Bronchial epithelial cell (primary cell): ENCODE measurements around the gene CAD. TPM values are rescaled to one million over a fixed set of nuclear protein-coding genes. Genes with fewer than 3 reads are reported as not detected.
A peak's percentile ranks its signal among the peaks of the same experiment; 100 is the strongest.

Experiments
- DNase-seq: peaks from one replicate; pipeline ENCODE4 v3.0.0-alpha.2; 2010; ENCODE audit warnings: low read depth
- FAIRE-seq: peaks from 2 replicates; lab custom pipeline; 2011; peaks lifted over from hg19 to GRCh38; lab: Jason Lieb, UNC
- H3K27me3 ChIP-seq: 2 replicates; pipeline ENCODE4 v1.5.1; 2011; ENCODE audit warnings: low read length; ENCODE audit not compliant: control insufficient read depth, insufficient read depth
- H3K36me3 ChIP-seq: 2 replicates; pipeline ENCODE4 v1.5.1; 2011; ENCODE audit warnings: low read length; ENCODE audit not compliant: control insufficient read depth, insufficient read depth
- H3K4me3 ChIP-seq: 2 replicates; pipeline ENCODE4 v1.5.1; 2011; ENCODE audit warnings: mild to moderate bottlenecking, low read depth, low read length, control low read depth
- total RNA-seq: library from RNA; depleted of rRNA; stranded (reverse); fragments of >200 nt; gene quantifications from 2 replicates; pipeline ENCODE4 v1.2.1, GENCODE V29; 2014
- TF ChIP-seq, protein P1 (sequence below): IDR thresholded peaks from 2 replicates; pipeline ENCODE4 v1.5.1; 2011; ENCODE audit warnings: mild to moderate bottlenecking, moderate library complexity, low read length, control low read depth, inconsistent platforms; ENCODE audit not compliant: insufficient read depth, severe bottlenecking

CAD gene
- total RNA-seq, 1 donor from 2014 or later, result 21.6 TPM

DNA sequence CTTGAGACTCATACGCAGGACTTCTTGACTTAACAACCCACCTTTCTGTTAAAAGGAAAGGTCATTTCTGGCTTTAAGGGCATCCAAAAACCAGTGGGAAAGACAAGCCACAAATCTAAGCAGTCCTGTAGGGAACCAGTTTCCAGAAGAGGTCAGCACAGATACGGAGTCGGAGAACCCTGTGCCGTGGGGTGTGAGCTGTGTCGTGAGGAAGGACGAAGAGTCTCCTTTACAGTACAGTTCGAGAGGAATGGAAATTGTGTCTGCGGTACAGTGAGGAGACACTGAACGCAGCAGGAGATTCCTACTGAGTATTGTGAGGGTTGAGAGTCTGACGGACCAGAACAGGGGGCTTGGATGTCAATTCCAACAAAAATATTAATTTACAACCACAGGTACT, 27.9 kb downstream of the CAD start:
- Histone ChIP-seq H3K4me3 (no peak overlapping the region), H3K27me3 (no peaks in the 10 kb centered on the region), H3K36me3 (peaks cover 29% of the 10 kb centered on the region)
- FAIRE-seq (no peak), DNase-seq (no peak)
- TF ChIP-seq, protein P1, sequence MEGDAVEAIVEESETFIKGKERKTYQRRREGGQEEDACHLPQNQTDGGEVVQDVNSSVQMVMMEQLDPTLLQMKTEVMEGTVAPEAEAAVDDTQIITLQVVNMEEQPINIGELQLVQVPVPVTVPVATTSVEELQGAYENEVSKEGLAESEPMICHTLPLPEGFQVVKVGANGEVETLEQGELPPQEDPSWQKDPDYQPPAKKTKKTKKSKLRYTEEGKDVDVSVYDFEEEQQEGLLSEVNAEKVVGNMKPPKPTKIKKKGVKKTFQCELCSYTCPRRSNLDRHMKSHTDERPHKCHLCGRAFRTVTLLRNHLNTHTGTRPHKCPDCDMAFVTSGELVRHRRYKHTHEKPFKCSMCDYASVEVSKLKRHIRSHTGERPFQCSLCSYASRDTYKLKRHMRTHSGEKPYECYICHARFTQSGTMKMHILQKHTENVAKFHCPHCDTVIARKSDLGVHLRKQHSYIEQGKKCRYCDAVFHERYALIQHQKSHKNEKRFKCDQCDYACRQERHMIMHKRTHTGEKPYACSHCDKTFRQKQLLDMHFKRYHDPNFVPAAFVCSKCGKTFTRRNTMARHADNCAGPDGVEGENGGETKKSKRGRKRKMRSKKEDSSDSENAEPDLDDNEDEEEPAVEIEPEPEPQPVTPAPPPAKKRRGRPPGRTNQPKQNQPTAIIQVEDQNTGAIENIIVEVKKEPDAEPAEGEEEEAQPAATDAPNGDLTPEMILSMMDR, result no peak

DNA sequence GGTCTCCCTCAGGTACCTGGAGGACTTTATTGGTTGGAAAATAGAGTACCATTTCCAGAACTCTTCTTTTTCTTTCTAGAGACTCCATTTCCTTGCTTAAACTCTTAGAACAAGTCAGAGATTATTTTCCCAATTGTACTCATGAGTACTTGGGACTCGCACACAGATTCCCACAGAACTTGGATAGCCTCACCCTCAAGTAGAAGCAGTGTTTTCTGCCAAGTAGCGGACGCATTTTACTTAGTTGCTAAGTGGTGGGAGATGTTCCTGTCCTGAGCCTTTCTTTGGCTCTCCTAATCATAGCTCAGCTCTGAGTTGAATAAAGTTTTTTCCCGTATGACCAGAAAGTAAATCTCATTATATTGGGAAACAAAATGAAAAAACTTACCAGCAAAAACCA, 28.5 kb downstream of the CAD start:
- Histone ChIP-seq H3K36me3 (peaks cover 24% of the 10 kb centered on the region), H3K27me3 (no peaks in the 10 kb centered on the region), H3K4me3 (no peak overlapping the region)
- DNase-seq (no peak), FAIRE-seq (no peak)
- TF ChIP-seq, protein P1, result no peak

DNA sequence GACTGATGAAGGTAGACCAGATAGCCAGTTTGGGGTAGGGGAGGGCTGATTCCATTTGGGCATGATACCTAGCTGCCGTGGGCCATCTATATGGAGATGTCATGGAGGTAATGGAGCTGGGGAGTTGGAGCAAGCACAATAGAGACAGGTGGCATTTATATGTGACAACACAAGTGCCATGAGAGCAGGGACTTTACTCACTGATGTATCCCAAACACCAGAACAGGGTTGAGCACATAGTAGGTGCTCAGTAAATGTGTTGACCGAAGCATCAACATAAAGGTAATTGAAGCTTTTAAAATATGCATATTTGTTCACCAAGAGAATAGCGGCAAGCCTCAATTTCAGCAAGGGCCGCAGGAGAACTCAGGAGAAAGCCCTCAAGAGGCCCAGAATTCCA, 30.7 kb downstream of the CAD start:
- Histone ChIP-seq H3K4me3 (no peak overlapping the region), H3K27me3 (no peaks in the 10 kb centered on the region), H3K36me3 (peaks cover 9% of the 10 kb centered on the region)
- TF ChIP-seq, protein P1, result no peak
- DNase-seq (no peak), FAIRE-seq (no peak)

DNA sequence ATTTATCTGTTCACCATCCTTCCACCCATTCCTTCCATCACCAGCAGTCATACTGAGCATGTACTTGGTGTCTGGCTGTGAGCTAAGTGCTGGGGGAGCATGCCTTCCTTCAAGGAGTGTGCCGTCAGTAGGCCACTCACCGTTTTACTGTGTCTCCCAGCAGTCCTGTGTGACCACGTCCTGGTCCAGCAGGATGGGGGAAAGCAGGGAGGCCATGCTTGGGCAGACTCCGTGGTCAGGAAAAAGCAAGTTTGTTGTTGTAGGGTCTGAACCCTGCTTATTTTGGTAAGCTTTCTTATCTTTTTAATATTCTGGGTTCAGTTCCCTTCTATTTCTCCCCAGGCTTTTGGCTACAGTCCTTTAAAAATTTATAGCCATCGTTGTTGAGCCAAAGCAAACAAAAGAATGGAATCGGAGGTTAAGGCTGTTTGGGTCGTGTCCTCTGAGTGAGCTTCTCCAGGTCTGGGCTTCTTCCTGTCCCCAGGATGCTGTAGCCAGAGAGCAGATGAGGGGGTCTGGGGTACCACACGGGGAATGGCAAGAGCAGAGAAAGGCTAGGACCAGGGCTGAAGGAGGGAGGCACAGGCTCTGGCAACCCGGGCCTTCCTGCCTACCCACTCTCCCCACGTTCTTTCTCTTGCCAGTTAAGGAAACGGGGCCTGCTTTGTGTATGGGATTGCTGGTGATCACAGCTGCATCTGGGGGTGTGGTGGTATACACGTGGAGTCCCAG, 32.2 kb downstream of the CAD start:
- H3K27me3 ChIP-seq, result peaks cover 2% of the 10 kb centered on the region

DNA sequence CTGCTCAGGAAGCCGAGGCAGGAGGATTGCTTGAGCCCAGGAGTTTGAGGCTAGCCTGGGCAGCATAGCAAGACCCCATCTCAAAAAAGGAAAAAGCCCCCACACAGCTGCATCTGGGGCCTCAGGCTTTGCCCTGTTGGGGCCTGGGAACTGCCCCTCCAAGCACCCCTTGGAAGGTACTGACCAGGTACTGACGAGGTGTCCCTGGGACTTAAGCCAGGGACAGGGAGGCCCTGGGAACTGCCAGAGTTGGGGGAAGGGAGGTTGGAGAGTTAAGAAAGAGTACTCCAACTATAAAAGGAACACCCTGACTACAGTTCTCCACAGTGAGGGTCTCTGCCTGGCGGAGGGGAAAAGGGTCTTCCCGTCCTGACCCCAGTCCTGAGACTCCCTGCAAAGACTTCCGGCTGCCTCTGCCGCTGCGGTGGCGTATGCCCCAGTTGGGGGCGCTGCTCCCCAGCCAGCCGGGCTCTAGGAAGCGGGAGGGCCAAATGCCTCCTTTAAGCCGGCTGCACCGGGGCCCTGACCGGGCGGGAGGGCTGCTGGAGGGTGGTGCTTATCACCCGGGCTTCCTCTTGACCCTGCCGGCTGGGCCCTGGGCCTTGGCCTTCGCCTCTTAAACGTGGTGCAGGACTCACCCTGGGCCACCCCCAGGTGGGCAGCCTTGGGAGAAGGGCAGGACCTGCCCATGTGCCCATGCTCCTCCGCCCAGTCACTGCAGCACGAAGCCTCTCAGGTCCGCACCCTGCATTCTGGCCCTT, 32.9 kb downstream of the CAD start:
- Histone ChIP-seq H3K4me3 (no peak overlapping the region), H3K27me3 (peaks cover 3% of the 10 kb centered on the region), H3K36me3 (no peaks in the 10 kb centered on the region)
- TF ChIP-seq, protein P1, result peak; percentile 82
- DNase-seq (peak; percentile 27), FAIRE-seq (no peak)

More for the DNA sequence above, 32.2 kb downstream of the CAD start:
- no peak for DNase-seq
- Histone ChIP-seq H3K36me3 (no peaks in the 10 kb centered on the region), H3K4me3 (no peak overlapping the region)
- FAIRE-seq, result no peak
- TF ChIP-seq, protein P1, result no peak
